Neural progenitor cell (in vitro differentiated cells): Measurements from ENCODE around the gene KAZN.

Experiments
- EZH2 ChIP-seq: fragments of 200-600 bp; sonication (generic); IDR thresholded peaks from 2 replicates; pipeline ENCODE4 v1.6.1; 2017; ENCODE audit warnings: antibody characterized with exemption, mild to moderate bottlenecking, moderate library complexity
- EZH2phosphoT487 ChIP-seq: fragments of 200-600 bp; sonication (generic); IDR thresholded peaks from 2 replicates; pipeline ENCODE4 v1.6.1; 2017; ENCODE audit warnings: antibody characterized with exemption
- TF ChIP-seq, protein P1 (sequence below): fragments of 200-600 bp; sonication (generic); IDR thresholded peaks from 2 replicates; pipeline ENCODE4 v1.5.1; 2017; ENCODE audit warnings: antibody characterized with exemption, mild to moderate bottlenecking

DNA sequence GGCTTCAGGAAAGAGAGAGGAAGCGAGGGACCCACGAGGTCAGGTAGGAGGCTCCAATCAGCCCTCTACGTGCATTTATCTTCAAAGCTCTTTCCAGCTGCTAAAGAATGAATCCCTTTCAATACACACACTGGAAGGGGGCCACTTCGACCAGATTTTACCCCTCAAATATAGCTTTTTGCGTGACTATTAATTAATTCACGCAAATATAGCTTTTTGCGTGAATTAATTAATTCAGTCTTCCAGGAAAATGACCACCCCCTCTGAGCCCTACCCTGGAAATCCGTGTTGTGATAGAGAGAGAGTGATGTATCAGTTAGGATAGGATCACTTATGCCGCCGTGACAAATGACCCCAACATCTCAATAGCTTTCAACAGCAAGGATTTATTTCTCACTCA is 289.9 kb downstream of the KAZN start:
- TF ChIP-seq, protein P1, sequence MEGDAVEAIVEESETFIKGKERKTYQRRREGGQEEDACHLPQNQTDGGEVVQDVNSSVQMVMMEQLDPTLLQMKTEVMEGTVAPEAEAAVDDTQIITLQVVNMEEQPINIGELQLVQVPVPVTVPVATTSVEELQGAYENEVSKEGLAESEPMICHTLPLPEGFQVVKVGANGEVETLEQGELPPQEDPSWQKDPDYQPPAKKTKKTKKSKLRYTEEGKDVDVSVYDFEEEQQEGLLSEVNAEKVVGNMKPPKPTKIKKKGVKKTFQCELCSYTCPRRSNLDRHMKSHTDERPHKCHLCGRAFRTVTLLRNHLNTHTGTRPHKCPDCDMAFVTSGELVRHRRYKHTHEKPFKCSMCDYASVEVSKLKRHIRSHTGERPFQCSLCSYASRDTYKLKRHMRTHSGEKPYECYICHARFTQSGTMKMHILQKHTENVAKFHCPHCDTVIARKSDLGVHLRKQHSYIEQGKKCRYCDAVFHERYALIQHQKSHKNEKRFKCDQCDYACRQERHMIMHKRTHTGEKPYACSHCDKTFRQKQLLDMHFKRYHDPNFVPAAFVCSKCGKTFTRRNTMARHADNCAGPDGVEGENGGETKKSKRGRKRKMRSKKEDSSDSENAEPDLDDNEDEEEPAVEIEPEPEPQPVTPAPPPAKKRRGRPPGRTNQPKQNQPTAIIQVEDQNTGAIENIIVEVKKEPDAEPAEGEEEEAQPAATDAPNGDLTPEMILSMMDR = no peak
- TF ChIP-seq EZH2phosphoT487 (no peak), EZH2 (no peak)
